Stomach (tissue), 9 donors: ENCODE measurements around the gene QRICH1. TPM values are rescaled to one million over a fixed set of nuclear protein-coding genes. Genes with fewer than 3 reads are reported as not detected.

ENCODE experiments used
- DNase-seq, 2 donors: peaks; one replicate each; pipeline versions ENCODE4 v3.0.0 to v3.0.0-alpha.2; 2013 to 2019
- H3K27ac ChIP-seq, 5 donors: fragments of 200-600 bp in 4 of 5; sonication (generic) in 4 of 5; one replicate each; pipeline ENCODE4 v1.5.1; 2013 to 2019; ENCODE audit warnings: mild to moderate bottlenecking in 1 of 5, moderate library complexity in 1 of 5
- H3K27me3 ChIP-seq, 3 donors: fragments of 200-600 bp; sonication (generic); one replicate each; pipeline ENCODE4 v1.5.1; 2017 to 2019; ENCODE audit warnings: mixed run types in 1 of 3
- H3K36me3 ChIP-seq, 4 donors: fragments of 200-600 bp; sonication (generic); 1 replicate in 3 of 4; 2 replicates in 1 of 4; pipeline ENCODE4 v1.5.1; 2016 to 2019
- H3K4me1 ChIP-seq, 4 donors: fragments of 200-600 bp; sonication (generic); one replicate each; pipeline ENCODE4 v1.5.1; 2016 to 2019
- H3K4me3 ChIP-seq, 4 donors: fragments of 200-600 bp; sonication (generic) in 3 of 4; one replicate each; pipeline ENCODE4 v1.5.1; 2016 to 2019; ENCODE audit warnings: mild to moderate bottlenecking in 1 of 4
- H3K9me3 ChIP-seq, 4 donors: fragments of 200-600 bp; sonication (generic); one replicate each; pipeline ENCODE4 v1.5.1; 2016 to 2019
- EP300 ChIP-seq: sonication (generic); formaldehyde crosslinking; IDR thresholded peaks from one replicate; pipeline ENCODE4 v1.6.1; 2017; ENCODE audit warnings: antibody characterized with exemption
- POLR2A ChIP-seq, 4 donors: fragments of 450-650 bp; IDR thresholded peaks; one replicate each; pipeline ENCODE4 v1.6.1; 2016; ENCODE audit warnings: antibody characterized with exemption in 4 of 4, control low read depth in 2 of 4, mild to moderate bottlenecking in 1 of 4, moderate library complexity in 1 of 4
- POLR2AphosphoS5 ChIP-seq, 3 donors: sonication (generic); formaldehyde crosslinking; IDR thresholded peaks; one replicate each; pipeline ENCODE4 v1.6.1; 2016; ENCODE audit warnings: antibody characterized with exemption in 3 of 3
- WGBS, 5 donors: extraction: QIAGEN DNeasy Blood & Tissue Kit in 3 of 5; methylation state at CpG; one replicate each; pipeline versions ENCODE4 v1.1.5 to v1.1.7; 2013 to 2018; 5-methylcytosine and 5-hydroxymethylcytosine counted together
- intact Hi-C: fragments of 100-400 bp; cut with DNase I; formaldehyde crosslinking; loops from one replicate; pipeline ENCODE4 v1.15.1; 2023; ENCODE audit warnings: low total_unique reads
- polyA plus RNA-seq, 3 donors: library from polyadenylated mRNA; stranded (reverse); fragments of 200-250 nt; gene quantifications; one replicate each; pipeline ENCODE4 v1.2.3, GENCODE V29; 2013
- total RNA-seq, 5 donors: library from RNA; depleted of rRNA; stranded (reverse); fragments of >200 nt; gene quantifications; one replicate each; pipeline versions ENCODE4 v1.1.0 to v1.2.3, GENCODE V29; 2014 to 2016
- TF ChIP-seq, protein P1 (sequence below), 7 experiments: fragments of 450-650 bp in 4 of 7; fragments of 200-600 bp in 3 of 7; sonication (generic) in 3 of 7; IDR thresholded peaks; one replicate each; pipeline ENCODE4 v1.5.1; 2016 to 2019; ENCODE audit warnings: antibody characterized with exemption in 7 of 7, control low read depth in 2 of 7, mild to moderate bottlenecking in 1 of 7
- donor health status: healthy with polysubstance abuse.
- donor health status: Bipolar disorder and iron deficiency.
- donor health status: healthy.

The QRICH1 gene
- total and polyA plus RNA-seq, 8 donors: 16.1 to 105 (median 38.8) TPM

DNA sequence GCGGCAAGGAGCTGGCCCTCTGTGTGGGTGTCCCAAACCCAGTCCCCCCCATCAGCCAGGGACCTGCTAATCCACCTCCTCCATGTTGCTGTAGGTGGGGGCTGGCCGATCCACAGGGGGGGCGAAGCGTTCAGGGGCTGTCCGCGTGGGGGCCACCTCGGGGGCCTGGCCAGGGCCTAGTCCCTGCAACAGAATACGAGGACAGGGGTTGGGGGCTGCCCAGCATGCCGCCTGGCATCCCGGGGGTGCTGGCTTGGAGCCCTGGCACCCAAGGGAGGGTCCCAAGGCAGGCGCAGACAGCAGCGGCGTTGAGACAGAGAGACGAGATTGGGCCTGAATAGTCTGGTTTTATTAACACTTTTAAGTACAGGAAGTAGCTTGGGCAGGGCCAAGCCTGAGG lies 14.5 kb upstream of the QRICH1 start:
- H3K36me3 ChIP-seq: peaks cover 48 to 76% (median 68%) of the 10 kb centered on the region in 4 donors
- DNase-seq: no peak
- TF ChIP-seq, protein P1, sequence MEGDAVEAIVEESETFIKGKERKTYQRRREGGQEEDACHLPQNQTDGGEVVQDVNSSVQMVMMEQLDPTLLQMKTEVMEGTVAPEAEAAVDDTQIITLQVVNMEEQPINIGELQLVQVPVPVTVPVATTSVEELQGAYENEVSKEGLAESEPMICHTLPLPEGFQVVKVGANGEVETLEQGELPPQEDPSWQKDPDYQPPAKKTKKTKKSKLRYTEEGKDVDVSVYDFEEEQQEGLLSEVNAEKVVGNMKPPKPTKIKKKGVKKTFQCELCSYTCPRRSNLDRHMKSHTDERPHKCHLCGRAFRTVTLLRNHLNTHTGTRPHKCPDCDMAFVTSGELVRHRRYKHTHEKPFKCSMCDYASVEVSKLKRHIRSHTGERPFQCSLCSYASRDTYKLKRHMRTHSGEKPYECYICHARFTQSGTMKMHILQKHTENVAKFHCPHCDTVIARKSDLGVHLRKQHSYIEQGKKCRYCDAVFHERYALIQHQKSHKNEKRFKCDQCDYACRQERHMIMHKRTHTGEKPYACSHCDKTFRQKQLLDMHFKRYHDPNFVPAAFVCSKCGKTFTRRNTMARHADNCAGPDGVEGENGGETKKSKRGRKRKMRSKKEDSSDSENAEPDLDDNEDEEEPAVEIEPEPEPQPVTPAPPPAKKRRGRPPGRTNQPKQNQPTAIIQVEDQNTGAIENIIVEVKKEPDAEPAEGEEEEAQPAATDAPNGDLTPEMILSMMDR (IDR thresholded peaks at IDR 0.05): no peak
- no peak for TF ChIP-seq EP300
- TF ChIP-seq POLR2A (IDR thresholded peaks at IDR 0.05): no peak
- no peak for TF ChIP-seq POLR2AphosphoS5 (IDR thresholded peaks at IDR 0.05)
- H3K27me3 ChIP-seq: no peaks in the 10 kb centered on the region
- no peaks in the 10 kb centered on the region for H3K9me3 ChIP-seq
- no peak overlapping the region for H3K4me3 ChIP-seq
- peaks cover 15 to 25% (median 22%) of the 10 kb centered on the region in 4 donors for H3K4me1 ChIP-seq
- intact Hi-C loops: no loop called here
- no peak overlapping the region for H3K27ac ChIP-seq
- WGBS, 5 donors: 78 to 82% (median 80%) methylated on average over 11 to 14 of the region's 14 CpGs

DNA sequence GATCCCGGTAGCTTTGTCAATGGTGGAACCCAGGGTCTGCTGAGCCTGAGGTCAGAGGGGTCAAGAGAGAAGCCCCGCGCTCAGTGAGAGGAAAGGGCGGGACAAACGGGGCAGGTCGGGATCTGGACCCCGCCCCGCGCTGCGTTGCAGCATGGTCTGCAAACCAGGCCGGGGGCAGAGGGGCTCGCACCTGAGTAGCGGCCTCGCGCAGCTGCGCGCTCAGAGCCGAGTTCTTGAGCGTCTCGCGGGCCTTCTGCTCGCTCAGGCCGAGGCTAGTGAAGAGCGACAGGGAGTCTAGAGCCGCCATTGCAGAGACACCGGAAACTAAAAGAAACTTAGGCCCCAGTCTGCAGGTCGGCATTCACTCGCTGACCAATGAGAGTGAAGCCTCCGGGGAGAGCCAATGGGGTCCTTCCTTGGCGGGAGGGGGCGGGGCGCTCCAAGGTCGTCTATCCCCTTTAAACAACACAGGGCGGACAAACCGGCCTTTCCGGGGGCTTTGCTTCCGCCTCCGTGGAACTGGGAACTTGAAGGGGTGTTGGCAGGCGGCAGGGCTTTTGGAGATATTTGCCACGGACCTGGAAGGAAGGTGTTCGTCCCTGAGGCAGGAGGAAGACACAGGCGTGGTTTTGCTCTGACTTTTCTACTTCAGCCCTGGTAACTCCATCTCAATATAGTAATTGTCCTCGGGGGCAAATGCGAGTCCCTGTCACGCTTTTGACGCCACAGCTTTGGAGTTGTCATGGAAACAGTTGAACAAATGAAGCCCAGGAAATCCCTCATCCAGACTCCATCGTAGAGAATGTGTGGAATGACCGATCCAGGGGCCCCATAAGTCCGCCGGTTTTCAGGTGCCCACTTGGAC lies 10.8 kb upstream of the QRICH1 start, which contains the start of gene QARS1:
Gene QARS1, minus strand, starts transcription at position 331 of the 865 bp plus-strand sequence. Its CDS starts 24 bp downstream, at position 307.
- Histone ChIP-seq H3K27ac (peak within 1 kb of the TSS; percentile 84 to 92 (median 87)), H3K9me3 (no peaks in the 10 kb centered on the region), H3K27me3 (no peaks in the 10 kb centered on the region), H3K36me3 (peaks cover 41 to 76% (median 66%) of the 10 kb centered on the region in 4 donors), H3K4me3 (peak within 1 kb of the TSS; percentile 87 to 96 (median 88)), H3K4me1 (peaks cover 18 to 35% (median 28%) of the 10 kb centered on the region in 4 donors)
- 1 to 2% (median 1%) methylated on average over 37 to 50 of the region's 50 CpGs for WGBS, 5 donors
- TF ChIP-seq POLR2AphosphoS5 (IDR thresholded peaks at IDR 0.05): peak; percentile 28 to 80 (median 62)
- TF ChIP-seq, protein P1 (IDR thresholded peaks at IDR 0.05): no peak
- intact Hi-C loops: no loop called here
- DNase-seq: peak; percentile 95 to 98

DNA sequence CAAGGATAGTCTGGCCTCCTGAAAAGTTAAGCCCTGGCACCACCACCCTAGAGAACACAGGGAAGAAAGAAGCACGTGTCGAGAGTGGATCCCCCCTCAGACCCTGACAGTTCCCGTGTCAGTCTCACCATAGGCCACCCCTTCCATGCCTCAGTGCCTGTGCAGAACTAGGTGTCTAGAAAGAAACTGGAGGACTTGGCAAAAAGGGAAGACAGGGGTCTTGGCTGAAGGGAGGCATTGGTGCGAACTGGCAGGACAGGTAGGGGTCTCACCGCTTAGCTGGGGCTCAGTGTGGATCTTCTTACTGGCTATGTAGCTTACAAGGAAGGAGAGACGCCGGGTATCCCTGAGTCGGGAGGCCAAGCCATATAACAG lies 10.2 kb upstream of the QRICH1 start:
- Histone ChIP-seq H3K4me1 (peaks cover 18 to 35% (median 28%) of the 10 kb centered on the region in 4 donors), H3K36me3 (peaks cover 41 to 76% (median 66%) of the 10 kb centered on the region in 4 donors), H3K9me3 (no peaks in the 10 kb centered on the region), H3K27ac (peak overlapping the region; percentile 84 to 92 (median 87)), H3K4me3 (peak overlapping the region; percentile 87 to 96 (median 88)), H3K27me3 (no peaks in the 10 kb centered on the region)
- DNase-seq: no peak
- intact Hi-C loops: no loop called here
- 2 to 7% (median 2%) methylated on average over 8 of the region's 8 CpGs for WGBS, 5 donors
- TF ChIP-seq POLR2AphosphoS5 (IDR thresholded peaks at IDR 0.05): no peak
- TF ChIP-seq, protein P1 (IDR thresholded peaks at IDR 0.05): no peak
- no peak for TF ChIP-seq EP300
- no peak for TF ChIP-seq POLR2A (IDR thresholded peaks at IDR 0.05)

DNA sequence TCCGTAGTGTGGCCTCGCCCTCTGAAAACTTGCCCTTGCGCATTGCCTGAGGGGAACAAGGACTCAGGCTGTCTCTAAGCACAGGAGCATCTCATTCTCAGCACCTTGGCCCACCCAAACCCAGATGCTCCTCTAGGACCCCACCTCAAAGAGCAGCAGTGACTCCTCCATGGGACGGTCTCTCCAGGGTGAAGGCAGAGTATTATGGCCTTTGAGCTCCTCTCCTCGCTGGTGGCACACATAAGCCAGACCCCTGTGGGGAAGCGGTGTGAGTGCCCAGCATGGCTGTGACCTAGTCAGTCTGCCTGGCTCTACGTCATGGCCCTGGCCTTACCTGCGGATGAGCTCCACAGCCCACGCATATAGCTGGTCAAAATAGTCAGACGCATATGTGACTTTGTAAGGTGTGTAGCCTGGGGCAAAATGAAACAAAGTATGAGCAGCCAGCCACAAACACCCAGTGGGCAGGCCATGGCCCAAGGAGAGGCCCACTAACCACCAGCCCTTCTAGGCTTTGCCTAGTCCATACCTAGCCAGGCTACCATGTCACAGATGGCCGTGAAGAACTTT lies 6.3 kb upstream of the QRICH1 start:
- WGBS, 5 donors: 95 to 96% (median 96%) methylated on average over 10 to 11 of the region's 11 CpGs
- peaks cover 14 to 26% (median 20%) of the 10 kb centered on the region in 4 donors for H3K4me1 ChIP-seq
- H3K9me3 ChIP-seq: no peaks in the 10 kb centered on the region
- DNase-seq: no peak
- intact Hi-C loops: no loop called here
- H3K36me3 ChIP-seq: peaks cover 54 to 80% (median 71%) of the 10 kb centered on the region in 4 donors
- TF ChIP-seq EP300 (no peak), POLR2AphosphoS5 (IDR thresholded peaks at IDR 0.05) (no peak), POLR2A (IDR thresholded peaks at IDR 0.05) (no peak)
- TF ChIP-seq, protein P1 (IDR thresholded peaks at IDR 0.05): no peak
- H3K27ac ChIP-seq: no peak overlapping the region
- H3K4me3 ChIP-seq: no peak overlapping the region
- H3K27me3 ChIP-seq: no peaks in the 10 kb centered on the region
